Eye (tissue), 1 donor: Measurements from ENCODE around the gene DHRS4.

Source experiments
- DNase-seq: peaks from one replicate; pipeline ENCODE4 v3.0.0-alpha.2; 2015

The DHRS4 gene

DNA sequence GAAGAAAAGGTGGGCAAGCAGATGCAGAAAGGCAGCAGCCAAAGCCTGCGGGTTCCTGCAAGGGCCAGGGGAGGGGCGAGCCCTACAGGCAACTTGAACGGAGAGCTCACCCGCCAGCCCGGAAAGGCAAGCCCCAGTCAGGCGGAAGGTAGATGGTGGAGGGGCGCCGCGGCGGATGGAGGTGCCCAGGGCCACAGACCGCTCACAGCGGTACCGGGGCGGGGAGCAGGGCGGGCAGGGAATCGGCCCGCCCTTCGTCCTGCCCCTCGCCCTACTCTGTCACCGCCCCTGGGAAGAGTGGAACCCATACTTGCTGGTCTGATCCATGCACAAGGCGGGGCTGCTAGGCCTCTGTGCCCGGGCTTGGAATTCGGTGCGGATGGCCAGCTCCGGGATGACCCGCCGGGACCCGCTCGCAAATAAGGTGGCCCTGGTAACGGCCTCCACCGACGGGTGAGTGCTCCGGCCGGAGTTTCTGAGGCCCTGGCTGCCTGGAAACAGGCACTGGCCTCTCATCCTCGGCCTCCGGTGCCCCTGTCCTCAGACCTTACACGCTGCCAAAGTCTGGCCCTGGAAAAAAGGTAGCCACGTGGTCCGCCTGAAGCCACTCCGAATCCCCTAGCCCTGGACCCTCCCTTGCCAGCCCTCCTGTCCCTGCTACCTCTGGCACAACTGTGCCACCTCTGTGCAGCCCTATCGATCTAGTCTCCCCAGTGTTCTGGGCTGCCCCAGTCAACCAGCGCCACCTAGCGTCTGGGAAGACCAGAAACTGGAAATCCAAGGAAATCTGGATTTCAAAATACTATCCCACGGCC, at the start of gene DHRS4:
Gene DHRS4, plus strand, starts transcription at position 307 of the 815 bp plus-strand sequence. Its CDS starts 19 bp downstream, at position 326.
- DNase-seq, result peak; percentile 94

DNA sequence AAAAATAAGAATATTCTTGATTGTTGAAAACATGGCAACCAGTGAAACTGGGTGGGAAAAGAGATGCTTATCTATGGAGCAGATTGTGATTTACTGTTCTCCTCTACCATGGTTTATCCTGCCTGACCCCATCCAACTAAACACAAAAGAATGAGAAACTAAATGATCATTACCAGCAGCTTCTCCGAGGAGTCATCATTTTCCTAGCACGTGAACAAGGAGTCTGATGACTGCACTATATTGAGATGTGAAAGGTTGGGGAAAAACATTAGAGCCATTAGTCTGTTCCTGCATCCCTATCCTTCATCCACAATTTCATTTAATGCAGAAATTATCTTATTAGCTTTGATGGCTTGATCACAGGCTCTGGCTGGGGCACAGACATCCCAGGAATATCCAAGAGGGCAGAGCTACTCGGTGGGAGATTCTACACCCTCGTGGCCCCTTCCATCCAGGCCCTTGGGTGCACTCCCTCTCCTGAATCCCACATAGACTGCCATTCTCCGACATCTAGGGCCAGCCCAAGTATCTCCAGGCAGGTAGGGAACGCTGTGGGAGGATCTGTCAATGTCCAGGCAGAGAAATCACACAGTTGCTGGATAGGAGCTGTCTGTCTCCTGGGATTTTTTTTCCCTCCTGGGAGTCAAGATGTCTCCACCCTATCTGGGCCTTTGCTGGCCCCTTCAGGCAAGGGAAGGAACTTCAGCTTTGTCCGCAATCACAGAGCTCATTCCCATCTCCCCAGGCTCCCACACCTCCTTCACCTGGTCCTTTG, 43.3 kb upstream of the DHRS4 start:
- DNase-seq, result peak; percentile 73

DNA sequence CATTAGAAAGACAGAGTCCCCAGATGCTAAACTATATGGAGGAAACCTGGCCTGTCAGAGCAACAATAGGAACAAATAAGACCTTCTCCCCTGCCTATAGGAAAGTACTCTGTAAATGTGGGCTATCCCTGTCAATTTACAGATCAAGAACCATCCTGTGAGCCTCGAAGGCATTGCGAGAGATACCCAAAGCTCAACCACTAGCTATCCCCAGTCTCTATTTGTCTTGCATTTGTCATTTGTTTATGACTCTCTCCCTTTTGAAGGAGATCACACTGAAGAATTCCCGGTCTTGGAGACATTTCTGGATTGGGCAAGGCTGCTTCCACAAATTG, 42.7 kb upstream of the DHRS4 start:
- no peak for DNase-seq

DNA sequence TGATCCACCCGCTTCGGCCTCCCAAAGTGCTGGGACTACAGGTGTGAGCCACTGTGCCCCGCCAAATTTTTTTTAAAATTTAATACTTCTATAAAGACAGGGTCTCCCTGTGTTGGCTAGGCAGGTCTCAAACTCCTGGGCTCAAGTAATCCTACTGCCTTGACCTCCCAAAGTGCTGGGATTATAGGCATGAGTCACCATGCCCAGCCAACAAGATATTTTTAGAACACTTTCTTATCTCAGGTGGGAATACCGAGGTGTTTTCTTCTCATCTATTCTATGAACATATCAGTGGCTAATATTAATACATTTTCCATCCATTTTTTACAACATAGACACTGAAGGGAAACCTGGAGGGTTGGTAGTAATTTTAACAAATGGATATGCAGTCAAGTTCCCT, 38.0 kb upstream of the DHRS4 start:
- DNase-seq, result no peak

DNA sequence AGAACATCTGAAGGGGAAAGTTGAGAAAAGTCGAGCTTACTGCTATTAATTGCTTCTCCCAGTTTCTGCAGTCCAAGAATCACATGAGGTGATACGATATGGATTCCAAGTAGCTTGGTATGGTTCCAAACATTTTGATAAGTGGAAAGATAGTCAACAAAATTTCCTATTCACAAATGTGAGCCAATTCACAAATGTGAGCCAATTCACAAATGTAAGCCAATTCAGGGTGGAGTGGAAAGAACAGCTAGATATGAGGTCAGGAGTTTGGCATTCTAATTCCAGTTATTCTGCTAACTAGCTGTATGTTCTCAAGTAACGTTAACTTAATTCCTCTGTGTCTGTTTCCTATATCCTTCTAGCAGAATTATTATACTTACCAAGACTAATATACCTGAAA, 37.6 kb upstream of the DHRS4 start:
- DNase-seq, result peak; percentile 71

DNA sequence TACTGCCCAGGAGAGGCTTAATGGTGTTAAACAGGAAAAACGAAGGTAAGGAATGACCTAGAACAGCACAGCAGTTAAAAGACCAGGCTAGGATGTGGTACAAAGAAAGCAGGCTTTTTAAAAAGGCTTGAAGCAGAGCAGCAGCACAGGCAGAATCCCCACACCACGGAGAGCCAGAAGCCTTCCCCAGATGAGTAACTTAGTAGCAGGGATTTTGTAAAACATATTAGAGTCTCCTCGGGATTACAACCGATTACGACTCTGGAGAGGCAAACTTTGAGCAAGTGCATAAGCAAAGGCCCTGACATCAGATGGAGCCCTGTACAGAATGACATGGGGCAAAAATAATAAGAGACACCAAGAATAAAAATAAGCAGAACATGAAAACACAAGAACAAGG, 37.1 kb upstream of the DHRS4 start:
- DNase-seq, result no peak

DNA sequence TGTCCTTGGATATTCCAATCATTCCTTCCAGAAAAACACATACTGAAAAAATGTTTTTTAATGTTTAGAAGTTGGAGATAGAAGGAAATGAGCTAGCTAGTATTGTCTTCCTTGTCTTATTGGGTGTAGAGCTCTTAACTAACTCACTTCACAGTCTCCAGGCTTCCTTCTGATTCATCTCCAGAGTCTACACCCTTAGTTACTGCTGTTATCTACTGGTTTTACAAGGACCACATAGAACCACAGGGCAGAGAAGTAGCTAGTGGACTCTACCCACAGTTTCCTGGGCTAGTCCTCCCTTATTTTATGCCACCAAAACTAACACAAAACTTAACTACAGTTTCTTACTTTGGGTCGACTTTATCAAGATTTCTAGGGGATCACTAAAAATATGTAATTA, 31.0 kb upstream of the DHRS4 start:
- DNase-seq, result no peak

DNA sequence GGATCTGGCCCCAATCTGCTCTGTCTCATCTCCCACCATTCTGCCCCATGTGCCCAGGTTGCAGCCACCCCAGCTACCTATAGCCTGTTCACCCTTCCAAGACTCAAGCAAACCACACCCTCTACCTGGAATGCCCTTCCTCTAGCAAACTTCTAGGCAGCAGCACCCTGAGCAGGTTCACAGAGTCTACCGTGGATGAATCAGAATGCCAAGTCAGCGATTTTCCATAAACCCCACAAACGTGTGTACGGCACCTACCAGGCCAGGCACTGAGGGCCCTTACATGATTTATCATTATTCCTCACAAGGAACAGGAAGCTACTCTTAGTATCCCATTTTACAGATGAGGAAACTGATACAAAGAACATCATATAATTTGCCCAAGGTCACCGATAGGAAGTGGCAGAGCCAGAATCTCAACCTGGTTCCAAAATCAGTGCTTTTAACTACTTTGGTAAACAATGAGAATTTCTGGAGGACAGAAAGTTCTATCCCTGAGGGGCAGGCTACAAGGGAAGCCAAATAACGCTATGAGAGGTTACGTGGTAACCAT, 28.0 kb upstream of the DHRS4 start:
- no peak for DNase-seq

DNA sequence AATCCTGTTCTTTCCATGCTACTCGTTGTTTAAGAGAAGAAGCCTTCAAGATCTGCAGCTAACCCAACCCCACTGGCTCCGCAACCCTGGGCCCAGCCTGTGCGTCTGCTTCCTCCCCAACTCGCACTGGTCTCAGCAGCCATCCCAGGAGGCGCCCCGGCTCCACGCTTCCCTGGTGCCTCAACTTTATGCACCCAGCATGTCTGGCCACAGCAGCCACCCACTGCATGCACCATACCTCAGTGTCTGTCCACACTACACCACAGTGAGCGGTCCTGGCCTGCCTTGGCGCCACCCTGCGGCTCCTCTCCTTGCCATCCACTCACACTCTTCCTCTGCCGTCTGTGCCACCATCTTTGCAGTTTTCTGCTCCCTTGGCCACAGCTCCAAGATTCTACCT, 27.0 kb upstream of the DHRS4 start:
- no peak for DNase-seq

DNA sequence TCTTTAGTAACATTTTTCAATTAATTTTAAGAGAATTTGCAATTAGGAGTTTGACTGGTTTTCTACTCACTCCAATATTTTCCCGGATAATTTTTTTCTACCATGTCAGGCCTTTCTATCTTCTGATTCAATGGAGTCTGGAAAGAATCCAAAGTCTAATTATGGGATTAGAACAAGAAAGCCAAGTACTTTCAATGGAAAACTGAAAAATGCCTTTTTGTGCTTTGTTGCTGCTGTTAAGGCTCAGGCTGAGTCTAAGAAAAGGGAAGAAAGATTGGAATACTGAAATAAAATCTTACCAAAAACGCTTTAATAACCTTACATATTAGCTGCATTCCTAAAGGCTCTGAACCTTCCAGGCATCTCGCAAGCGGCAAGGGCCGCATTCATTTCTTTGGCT, 24.4 kb upstream of the DHRS4 start:
- peak; percentile 29 for DNase-seq

DNA sequence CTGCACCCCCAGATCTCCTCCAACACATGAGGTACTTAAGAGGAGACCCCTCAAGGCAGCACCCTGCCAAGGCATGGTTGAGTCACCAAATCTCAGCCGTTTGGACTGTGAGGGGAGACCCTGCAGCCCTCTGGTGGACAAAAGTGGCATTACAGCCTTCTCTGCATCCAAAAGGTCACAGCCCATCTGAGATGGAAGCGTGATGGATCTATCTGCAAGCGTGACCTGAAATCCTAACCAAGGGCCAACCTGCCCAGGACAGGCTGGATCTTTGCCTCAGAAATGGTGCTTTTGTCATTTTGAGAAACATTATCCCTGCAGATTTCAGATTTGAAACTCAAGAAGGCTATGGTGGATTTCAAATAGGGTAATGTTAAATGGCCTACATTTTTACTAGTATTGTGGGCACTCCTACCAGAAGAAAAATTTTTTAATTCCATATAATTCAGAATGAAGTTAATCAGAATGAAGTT, 23.7 kb upstream of the DHRS4 start:
- DNase-seq, result peak; percentile 92

DNA sequence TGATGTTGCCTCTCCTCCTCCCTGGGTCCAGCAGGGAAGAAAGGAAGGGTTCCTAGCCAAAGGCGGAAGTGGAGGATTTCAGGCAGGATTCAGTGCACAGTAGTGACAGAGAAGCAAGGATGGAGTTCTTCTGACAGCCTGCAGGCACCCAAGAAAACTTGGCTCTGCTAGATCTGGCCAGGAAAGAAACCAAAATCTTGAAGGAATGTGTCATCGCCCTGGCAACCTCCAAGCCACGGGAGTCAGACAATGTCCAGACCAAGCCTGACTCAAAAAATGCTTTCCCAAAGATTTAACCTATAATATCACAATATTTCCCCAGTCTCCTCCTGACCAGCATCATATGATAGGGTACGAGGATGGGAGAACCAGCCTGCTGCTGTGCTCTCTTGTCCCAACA, 22.8 kb upstream of the DHRS4 start:
- DNase-seq, result no peak

DNA sequence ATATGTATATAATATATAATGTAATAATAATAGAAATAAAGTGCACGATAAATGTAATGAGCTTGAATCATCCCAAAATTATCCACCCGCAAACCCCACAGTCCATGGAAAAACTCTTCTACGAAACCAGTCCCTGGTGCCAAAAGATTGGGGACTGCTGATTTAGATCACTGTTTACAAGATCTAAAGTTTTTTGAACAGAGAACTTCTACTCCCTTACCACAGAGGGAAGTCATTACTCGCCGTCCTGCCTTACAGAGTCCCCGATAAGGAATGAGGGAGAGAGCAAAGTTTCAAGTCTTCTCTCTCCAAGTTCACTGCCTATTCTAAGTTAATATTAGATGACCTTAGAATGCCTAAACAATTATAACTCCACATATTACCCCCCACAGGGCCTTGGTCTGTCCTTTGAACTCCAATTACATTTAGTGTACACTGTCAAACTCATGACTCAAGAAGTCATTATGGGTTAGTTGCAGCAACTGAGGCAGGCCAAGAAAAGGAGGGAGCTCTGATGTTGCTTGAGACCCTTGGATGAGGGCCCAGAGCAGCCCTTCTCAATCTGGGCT, 21.8 kb upstream of the DHRS4 start:
- no peak for DNase-seq

DNA sequence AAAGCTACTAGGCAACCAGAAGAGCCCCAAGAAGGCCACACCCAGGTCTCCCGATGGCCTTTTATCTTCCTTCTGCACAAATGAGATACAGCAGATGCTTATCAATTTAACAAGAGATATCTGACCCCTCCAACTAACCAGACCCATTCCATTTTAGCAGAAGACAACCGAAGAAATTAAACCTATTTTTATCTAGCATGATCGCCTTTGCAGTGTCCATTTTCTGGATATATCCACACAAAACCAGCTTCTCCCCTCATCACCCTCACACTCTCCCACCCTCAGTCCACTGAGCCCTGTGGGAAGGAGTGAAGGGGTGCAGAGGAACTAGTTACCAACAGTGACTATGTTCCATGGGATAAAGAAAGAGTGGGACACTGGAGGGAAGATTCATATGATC, 20.9 kb upstream of the DHRS4 start:
- no peak for DNase-seq

DNA sequence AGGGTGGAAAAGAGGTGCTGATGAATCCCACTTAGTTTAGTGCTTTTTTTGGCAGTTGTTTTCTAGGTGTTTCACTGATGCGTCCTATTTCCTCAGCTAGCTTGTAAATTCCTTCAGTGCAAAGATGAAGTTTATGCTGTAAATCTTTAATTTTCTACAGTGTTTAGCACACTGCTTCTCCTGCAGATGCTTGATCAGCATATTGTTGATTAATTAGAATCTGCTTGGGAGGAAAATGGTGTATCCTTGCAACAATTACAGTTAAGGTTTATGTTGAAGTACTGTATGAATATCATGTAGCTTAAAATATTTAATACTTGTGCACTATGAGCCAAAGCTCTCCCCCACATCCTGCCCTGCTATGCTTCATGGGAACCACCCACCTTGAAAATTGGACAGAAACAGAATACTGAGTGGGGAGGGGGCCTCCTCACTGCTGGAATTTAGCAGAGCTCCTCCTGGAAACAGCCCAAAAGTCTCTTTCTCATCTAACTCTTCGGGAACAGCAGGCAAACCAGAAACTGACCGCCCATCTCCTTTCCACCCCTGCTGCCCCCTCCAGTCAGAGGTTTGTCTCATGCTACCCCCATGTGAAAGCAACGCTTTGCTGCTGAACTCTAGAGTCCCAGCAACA, 20.3 kb upstream of the DHRS4 start:
- peak; percentile 40 for DNase-seq

DNA sequence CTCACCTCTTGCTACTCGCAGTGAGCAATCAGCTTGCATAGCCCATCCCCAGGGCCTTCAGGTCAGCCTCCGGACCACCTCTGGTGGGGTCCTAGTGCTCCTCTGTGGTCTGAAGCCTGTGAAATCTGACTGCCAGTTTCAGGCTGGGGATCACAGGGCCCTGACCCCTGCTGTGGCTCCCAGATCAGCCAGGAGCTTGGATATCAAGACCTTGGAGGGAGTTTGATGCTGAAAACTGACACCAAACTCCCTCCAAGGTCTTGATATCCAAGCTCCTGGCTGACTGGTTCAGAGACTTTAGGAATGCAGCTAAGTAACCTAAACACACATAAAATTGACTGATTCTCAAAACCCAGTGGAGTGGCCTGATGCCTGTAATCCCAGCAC, 19.8 kb upstream of the DHRS4 start:
- DNase-seq, result no peak

DNA sequence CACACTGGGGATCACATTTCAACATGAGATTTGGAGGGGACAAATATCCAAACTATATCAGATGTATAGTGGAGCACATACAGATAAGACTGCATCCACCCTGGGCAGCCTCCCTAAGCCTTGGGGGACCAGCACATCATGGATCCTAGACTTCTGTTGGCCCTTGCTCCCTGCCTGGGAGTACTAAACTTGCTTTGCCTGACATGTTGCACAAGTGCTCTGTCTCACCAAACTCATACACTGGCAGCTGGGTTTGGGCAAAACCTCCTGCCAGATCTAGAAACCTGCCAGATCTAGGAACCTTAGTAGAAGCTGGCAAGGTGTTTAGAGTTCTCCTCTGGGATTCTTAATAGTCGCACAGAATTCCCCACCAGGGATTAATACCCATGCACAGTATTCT, 18.4 kb upstream of the DHRS4 start:
- no peak for DNase-seq

DNA sequence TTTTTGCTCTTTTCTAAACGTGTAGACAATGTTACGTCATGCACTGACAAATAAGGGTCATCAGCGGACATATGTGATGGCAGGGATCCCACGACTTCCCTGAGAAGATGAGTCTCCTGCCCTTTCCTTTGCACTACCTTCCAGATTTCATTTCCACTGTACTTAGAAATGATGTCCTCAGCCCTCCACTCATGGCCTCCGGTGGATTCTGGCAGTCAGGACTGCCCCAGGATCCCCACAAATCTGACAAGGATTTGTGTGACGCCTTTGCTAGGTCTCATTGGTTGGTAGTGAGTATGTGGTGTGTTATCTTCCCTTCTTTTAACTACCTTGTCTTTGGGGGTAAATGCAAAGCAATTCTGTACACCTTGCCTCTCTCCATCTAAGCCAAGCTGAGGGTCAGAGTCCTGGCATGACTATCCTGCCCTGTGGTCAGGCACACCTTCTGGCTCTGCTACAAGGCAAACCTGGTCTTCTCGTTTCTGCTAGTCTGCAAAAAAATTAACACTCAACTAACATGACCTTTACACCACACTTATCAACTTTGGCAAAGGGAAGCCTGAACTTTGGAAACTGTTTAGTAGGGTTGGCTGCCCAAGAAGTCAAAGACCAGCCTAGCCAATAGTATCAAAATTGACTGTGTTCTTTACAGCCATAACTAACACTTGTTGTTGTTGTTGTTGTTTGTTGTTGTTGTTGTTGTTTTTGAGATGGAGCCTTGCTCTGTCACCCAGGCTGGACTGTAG, 17.3 kb upstream of the DHRS4 start:
- no peak for DNase-seq

DNA sequence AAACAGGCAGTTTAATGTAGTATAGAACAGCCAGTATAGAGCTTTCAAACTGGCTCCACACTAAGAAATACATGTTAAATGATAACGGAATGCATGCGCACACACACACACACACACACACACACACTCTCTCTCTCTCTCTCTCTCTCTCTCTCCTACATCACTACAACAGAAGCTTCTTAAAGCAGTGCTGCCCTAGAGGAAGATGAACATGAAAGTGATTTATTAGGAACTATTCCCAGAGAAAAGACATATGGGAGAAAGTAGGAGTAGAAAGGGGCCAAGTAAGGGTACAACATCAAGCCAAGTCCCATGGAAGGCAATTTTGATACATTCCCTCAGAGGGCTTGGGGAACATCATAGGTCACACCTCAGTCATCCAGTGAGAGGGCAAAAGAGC, 16.4 kb upstream of the DHRS4 start:
- DNase-seq, result no peak

DNA sequence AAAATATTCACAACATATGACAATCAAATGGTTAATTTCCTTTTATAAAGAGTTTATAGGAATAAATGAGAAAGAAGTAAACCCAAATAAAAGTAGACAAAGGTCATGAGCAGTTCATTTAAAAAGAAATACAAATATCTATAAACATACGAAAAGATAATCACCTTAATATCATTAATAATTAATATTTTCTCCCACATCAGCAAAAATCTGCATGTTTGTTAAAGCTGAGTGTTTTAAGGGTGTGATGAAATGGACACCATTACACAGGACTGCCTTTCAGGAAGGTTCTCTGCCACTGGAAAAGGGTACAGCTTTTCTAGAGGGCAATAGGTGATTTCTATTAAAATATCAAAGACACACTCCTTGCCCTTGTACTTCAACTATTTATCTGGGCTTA, 14.7 kb upstream of the DHRS4 start:
- no peak for DNase-seq

DNA sequence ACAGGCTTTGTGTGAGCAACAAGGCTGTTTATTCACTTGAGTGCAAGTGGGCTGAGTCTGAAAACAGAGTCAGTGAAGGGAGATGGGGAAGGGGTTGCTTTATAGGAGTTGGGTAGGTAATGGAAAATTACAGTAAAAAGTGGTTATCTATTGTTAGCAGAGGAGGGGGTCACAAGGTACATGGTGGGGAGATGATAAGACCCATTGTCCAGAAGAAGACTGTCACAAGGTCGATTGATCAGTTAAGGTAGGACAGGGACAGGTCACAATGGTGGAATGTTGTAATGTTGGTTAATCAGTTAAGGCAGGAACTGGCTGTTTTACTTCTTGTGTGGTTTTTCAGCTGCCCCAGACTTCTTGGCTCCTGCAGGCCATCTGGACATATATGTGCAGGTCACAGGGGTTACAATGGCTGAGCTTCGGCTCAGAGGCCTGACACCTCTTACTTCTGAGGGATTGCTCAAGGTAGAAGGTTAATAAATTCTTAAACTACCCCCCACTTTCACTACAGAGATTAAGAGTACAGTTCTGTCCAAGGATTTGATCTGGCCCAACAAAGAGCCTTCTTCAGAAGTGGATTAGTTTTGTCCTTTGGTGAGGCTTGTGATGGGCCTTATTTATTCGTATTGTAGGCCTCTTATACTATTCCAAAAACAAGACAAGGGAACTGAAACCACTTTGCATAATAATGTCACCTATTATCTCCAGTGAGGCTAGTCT, 13.8 kb upstream of the DHRS4 start:
- DNase-seq, result no peak

DNA sequence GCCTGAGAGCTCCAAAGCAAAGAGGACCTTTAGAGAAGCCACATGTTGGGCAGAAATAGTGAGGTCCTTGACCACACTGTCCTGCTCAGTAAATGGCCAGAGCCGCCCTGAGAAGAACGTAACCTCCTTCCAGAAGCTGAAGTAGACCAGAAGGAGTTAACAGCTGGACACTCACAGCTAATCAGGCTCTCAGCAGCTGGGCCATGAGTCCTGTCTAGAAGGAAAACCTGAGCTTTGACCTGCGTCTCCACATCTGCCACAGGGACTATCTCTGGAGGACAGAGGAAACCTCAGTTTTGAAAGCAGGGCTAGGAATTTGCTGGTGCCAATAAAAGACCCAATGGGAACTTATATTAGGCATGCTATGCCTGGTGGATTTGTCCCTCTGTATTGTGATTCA, 12.3 kb upstream of the DHRS4 start:
- DNase-seq, result no peak
